H1 (cell line): ENCODE measurements around the gene GABPB1. TPM values are rescaled to one million over a fixed set of nuclear protein-coding genes. Genes with fewer than 3 reads are reported as not detected.

ENCODE experiments used
- CTCF ChIA-PET: fragments of 300-600 bp; sonication (Branson Sonifier 250); formaldehyde crosslinking; loops from one replicate; lab custom pipeline; 2021; ENCODE audit not compliant: partially characterized antibody; lab: Charles Lee
- POLR2A ChIA-PET: fragments of 300-600 bp; sonication (Branson Sonifier 250); formaldehyde crosslinking; loops from one replicate; lab custom pipeline; 2021; ENCODE audit warnings: inconsistent platforms; ENCODE audit not compliant: partially characterized antibody; lab: Charles Lee
- DNase-seq, 2 experiments: peaks; one replicate each; pipeline versions ENCODE4 v3.0.0 to v3.0.0-alpha.2; 2010 to 2022; ENCODE audit warnings: low spot score in 2 of 2, low read depth in 1 of 2, mixed read lengths in 1 of 2
- FAIRE-seq: peaks from 2 replicates; lab custom pipeline; 2011; peaks lifted over from hg19 to GRCh38; lab: Jason Lieb, UNC
- H2AFZ ChIP-seq: 2 replicates; pipeline ENCODE4 v1.8.1; 2012; ENCODE audit warnings: low read length, inconsistent platforms
- H2AK5ac ChIP-seq: 2 replicates; pipeline ENCODE4 v1.6.1; 2013; ENCODE audit warnings: low read depth, low read length
- H2BK120ac ChIP-seq: replicated peaks from 2 replicates; pipeline ENCODE3; 2013; ENCODE audit warnings: low read depth, low read length, inconsistent platforms
- H2BK12ac ChIP-seq: 2 replicates; pipeline ENCODE4 v1.6.1; 2013; ENCODE audit warnings: low read depth, low read length
- H2BK15ac ChIP-seq: 2 replicates; pipeline ENCODE4 v1.6.1; 2013; ENCODE audit warnings: low read length
- H2BK20ac ChIP-seq: 2 replicates; pipeline ENCODE4 v1.6.1; 2013; ENCODE audit warnings: low read length
- H2BK5ac ChIP-seq: 2 replicates; pipeline ENCODE4 v1.6.1; 2013; ENCODE audit warnings: low read depth, low read length
- H3K14ac ChIP-seq: 2 replicates; pipeline ENCODE4 v1.6.1; 2013; ENCODE audit warnings: inconsistent platforms; ENCODE audit not compliant: insufficient read length
- H3K18ac ChIP-seq: 2 replicates; pipeline ENCODE4 v1.6.1; 2013; ENCODE audit warnings: low read length; ENCODE audit errors: extremely low read depth
- H3K23ac ChIP-seq: 2 replicates; pipeline ENCODE4 v1.6.1; 2013; ENCODE audit warnings: inconsistent platforms; ENCODE audit not compliant: insufficient read length
- H3K23me2 ChIP-seq: 2 replicates; pipeline ENCODE4 v1.6.1; 2013; ENCODE audit warnings: low read depth, low read length
- H3K27ac ChIP-seq: 2 replicates; pipeline ENCODE4 v1.6.1; 2011; ENCODE audit warnings: low read depth, low read length, inconsistent platforms
- H3K27me3 ChIP-seq, 4 experiments: replicated peaks in 1 of 4; 1 replicate in 1 of 4; 2 replicates in 3 of 4; pipeline versions ENCODE4 v1.6.1 to v1.8.1; 2011 to 2013; ENCODE audit warnings: low read length in 3 of 4, mild to moderate bottlenecking in 3 of 4, inconsistent platforms in 2 of 4, mixed read lengths in 2 of 4, moderate library complexity in 1 of 4; ENCODE audit not compliant: control insufficient read depth in 3 of 4, insufficient read depth in 3 of 4; ENCODE audit errors: extremely low read depth in 1 of 4
- H3K36me3 ChIP-seq, 4 experiments: 2 replicates each; pipeline versions ENCODE4 v1.6.1 to v1.8.1; 2011 to 2013; ENCODE audit warnings: mild to moderate bottlenecking in 4 of 4, low read length in 3 of 4, moderate library complexity in 2 of 4, control low read depth in 1 of 4, inconsistent platforms in 1 of 4; ENCODE audit not compliant: insufficient read depth in 4 of 4, control insufficient read depth in 2 of 4
- H3K4ac ChIP-seq: replicated peaks from 2 replicates; pipeline ENCODE3; 2013; ENCODE audit warnings: low read length, low read depth, mixed read lengths, inconsistent platforms; ENCODE audit not compliant: insufficient read length
- H3K4me1 ChIP-seq, 4 experiments: replicated peaks in 1 of 4; 1 replicate in 1 of 4; 2 replicates in 3 of 4; pipeline versions ENCODE4 v1.6.1 to v1.8.1; 2011 to 2013; ENCODE audit warnings: low read length in 3 of 4, inconsistent platforms in 2 of 4, mixed read lengths in 1 of 4; ENCODE audit not compliant: insufficient read depth in 4 of 4, control insufficient read depth in 3 of 4
- H3K4me2 ChIP-seq, 2 experiments: 2 replicates each; pipeline versions ENCODE4 v1.6.1 to v1.8.1; 2011 to 2013; ENCODE audit warnings: low read depth in 2 of 2, low read length in 2 of 2, control low read depth in 1 of 2, inconsistent platforms in 1 of 2, mild to moderate bottlenecking in 1 of 2; ENCODE audit not compliant: insufficient read depth in 1 of 2
- H3K4me3 ChIP-seq, 4 experiments: fragments of 200-600, 300-600 bp in 1 of 4; sonication (generic), shearing (Covaris generic), sonication (Bioruptor Twin) in 1 of 4; 2 replicates each; pipeline versions ENCODE4 v1.5.1 to v1.8.1; 2011 to 2016; ENCODE audit warnings: low read length in 4 of 4, low read depth in 3 of 4, control low read depth in 2 of 4, inconsistent platforms in 2 of 4, mild to moderate bottlenecking in 2 of 4, mixed read lengths in 1 of 4, moderate library complexity in 1 of 4; ENCODE audit not compliant: insufficient read depth in 2 of 4; ENCODE audit errors: extremely low read depth in 1 of 4
- H3K56ac ChIP-seq: replicated peaks from 2 replicates; pipeline ENCODE3; 2013; ENCODE audit warnings: low read depth, mild to moderate bottlenecking, mixed read lengths, low read length, inconsistent platforms; ENCODE audit not compliant: insufficient read length
- H3K79me1 ChIP-seq: 2 replicates; pipeline ENCODE4 v1.6.1; 2013; ENCODE audit warnings: low read depth, low read length, control low read depth
- H3K79me2 ChIP-seq, 2 experiments: 2 replicates each; pipeline versions ENCODE4 v1.6.1 to v1.8.1; 2012 to 2013; ENCODE audit warnings: low read length in 2 of 2, mild to moderate bottlenecking in 2 of 2, inconsistent platforms in 1 of 2; ENCODE audit not compliant: insufficient read depth in 2 of 2, control insufficient read depth in 1 of 2
- H3K9ac ChIP-seq, 4 experiments: replicated peaks in 1 of 4; 1 replicate in 1 of 4; 2 replicates in 3 of 4; pipeline versions ENCODE4 v1.6.1 to v1.8.1; 2011 to 2013; ENCODE audit warnings: low read depth in 3 of 4, low read length in 3 of 4, control low read depth in 2 of 4, mild to moderate bottlenecking in 2 of 4, moderate library complexity in 2 of 4, inconsistent platforms in 1 of 4; ENCODE audit errors: extremely low read depth in 1 of 4
- H3K9me3 ChIP-seq, 2 experiments: 2 replicates each; pipeline versions ENCODE4 v1.6.1 to v1.8.1; 2012 to 2013; ENCODE audit warnings: mild to moderate bottlenecking in 2 of 2, moderate library complexity in 2 of 2, control low read depth in 1 of 2, inconsistent platforms in 1 of 2, low read depth in 1 of 2, low read length in 1 of 2, mixed read lengths in 1 of 2; ENCODE audit not compliant: insufficient read depth in 2 of 2
- H4K20me1 ChIP-seq, 2 experiments: replicated peaks in 1 of 2; 2 replicates each; pipeline versions ENCODE3 to v1.8.1; 2011 to 2013; ENCODE audit warnings: inconsistent platforms in 2 of 2, low read length in 2 of 2, mild to moderate bottlenecking in 1 of 2; ENCODE audit not compliant: insufficient read depth in 2 of 2, control insufficient read depth in 1 of 2
- H4K5ac ChIP-seq: 2 replicates; pipeline ENCODE4 v1.6.1; 2013; ENCODE audit warnings: low read length, low read depth, mixed read lengths, inconsistent platforms; ENCODE audit not compliant: insufficient read length
- H4K8ac ChIP-seq: 2 replicates; pipeline ENCODE4 v1.8.0; 2013; ENCODE audit warnings: mild to moderate bottlenecking, moderate library complexity, low read length, inconsistent platforms; ENCODE audit not compliant: insufficient read depth; ENCODE audit errors: extremely low read depth
- H4K91ac ChIP-seq: replicated peaks from 2 replicates; pipeline ENCODE3; 2013; ENCODE audit warnings: low read length, mixed read lengths, inconsistent platforms; ENCODE audit not compliant: insufficient read length
- ASH2L ChIP-seq: fragments of 200-600, 300-600 bp; sonication (generic); IDR thresholded peaks from one replicate; pipeline ENCODE4 v1.7.1; 2017; ENCODE audit warnings: low read length
- CTBP2 ChIP-seq: IDR thresholded peaks from 2 replicates; pipeline ENCODE4 v1.7.0; 2011; ENCODE audit warnings: borderline replicate concordance, mild to moderate bottlenecking, moderate library complexity, mixed read lengths, low read length; ENCODE audit not compliant: insufficient read depth, insufficient read length
- EP300 ChIP-seq, 2 experiments: IDR thresholded peaks; 1 replicate in 1 of 2; 2 replicates in 1 of 2; pipeline ENCODE4 v1.6.1; 2011 to 2012; ENCODE audit warnings: low read depth in 2 of 2, low read length in 2 of 2, mild to moderate bottlenecking in 2 of 2, borderline replicate concordance in 1 of 2, inconsistent platforms in 1 of 2, moderate library complexity in 1 of 2
- SP4 ChIP-seq: IDR thresholded peaks from 2 replicates; pipeline ENCODE4 v1.6.1; 2012; ENCODE audit warnings: low read length, inconsistent platforms
- WGBS, 2 experiments: shearing (Covaris generic) in 1 of 2; methylation state at CpG; one replicate each; pipeline versions ENCODE4 v1.1.6 to v1.1.7; 2013 to 2015; ENCODE audit warnings: low lambda C conversion rate in 2 of 2, mixed read lengths in 2 of 2, inconsistent platforms in 1 of 2, low coverage in 1 of 2, missing lambda C conversion rate in 1 of 2; ENCODE audit not compliant: insufficient replicate concordance in 2 of 2, insufficient coverage in 1 of 2, insufficient read length in 1 of 2; ENCODE audit errors: extremely low coverage in 1 of 2, missing lambda C conversion rate in 1 of 2; 5-methylcytosine and 5-hydroxymethylcytosine counted together
- polyA plus RNA-seq, 7 experiments: library from polyadenylated mRNA; depleted of rRNA in 3 of 7; stranded (reverse) in 5 of 7; unstranded in 2 of 7; fragments of >200 nt in 5 of 7; fragments of 200-250 nt in 2 of 7; gene quantifications; 1 replicate in 5 of 7; 2 replicates in 1 of 7; 4 replicates in 1 of 7; pipeline versions ENCODE4 v1.2.1 to v1.2.3, GENCODE V29; 2011 to 2013; ENCODE audit warnings: missing spikeins in 2 of 7, mixed read lengths in 2 of 7
- total RNA-seq: library from RNA; stranded (reverse); fragmentation: NEBNext Ultra II Directional; extraction: Animal tissue kit (Norgen Biotek cat#: 25700); gene quantifications from 2 replicates; pipeline ENCODE4 v1.2.1, GENCODE V29; 2021
- TF ChIP-seq, protein P1 (sequence below): IDR thresholded peaks from 2 replicates; pipeline ENCODE4 v1.6.1; 2012; ENCODE audit warnings: inconsistent platforms

Gene GABPB1
- total and polyA plus RNA-seq, 2 of the 8 experiments (the other 6 are each of a cell fraction or from before 2014, with no cell fraction given), result 24.5 to 32.3 TPM

DNA sequence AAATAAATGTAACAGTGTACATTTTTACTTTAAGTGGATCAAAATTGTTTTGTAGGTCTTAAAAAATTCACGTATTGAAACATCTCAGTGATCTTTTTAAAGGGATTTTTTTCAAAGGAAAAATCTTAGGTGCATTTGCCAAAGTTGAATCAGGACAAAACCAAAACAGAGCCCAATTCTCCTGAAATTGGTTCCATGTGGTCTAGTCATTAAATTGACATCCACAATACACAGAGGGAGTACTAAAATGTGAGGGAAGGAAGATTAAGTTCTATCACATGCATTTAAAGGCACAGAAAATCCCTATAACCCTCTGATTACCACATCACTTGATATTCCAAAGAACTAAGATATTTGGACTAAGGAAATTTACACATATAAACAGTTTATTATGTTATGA lies 50.2 kb downstream of the GABPB1 start:
- Histone ChIP-seq H2AK5ac (no peak overlapping the region), H3K36me3 (peaks cover 0 to 37% (median 12%) of the 10 kb centered on the region in 4 experiments; a peak in 5 of 8 replicates), H4K5ac (no peak overlapping the region), H2BK12ac (no peak overlapping the region), H3K23ac (no peak overlapping the region), H4K20me1 (no peaks in the 10 kb centered on the region)
- no peak for FAIRE-seq
- TF ChIP-seq, protein P1, sequence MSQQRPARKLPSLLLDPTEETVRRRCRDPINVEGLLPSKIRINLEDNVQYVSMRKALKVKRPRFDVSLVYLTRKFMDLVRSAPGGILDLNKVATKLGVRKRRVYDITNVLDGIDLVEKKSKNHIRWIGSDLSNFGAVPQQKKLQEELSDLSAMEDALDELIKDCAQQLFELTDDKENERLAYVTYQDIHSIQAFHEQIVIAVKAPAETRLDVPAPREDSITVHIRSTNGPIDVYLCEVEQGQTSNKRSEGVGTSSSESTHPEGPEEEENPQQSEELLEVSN, result no peak
- TF ChIP-seq CTBP2 (no peak), EP300 (IDR thresholded peaks at IDR 0.05; ENCODE audit: borderline replicate concordance in 1 of 2, low read depth in 2 of 2, low read length in 2 of 2) (no peak), SP4 (no peak), ASH2L (no peak)
- TF ChIP-seq, all 59 proteins: peak for 0
- Histone ChIP-seq H2BK20ac (no peak overlapping the region), H3K56ac (no peak overlapping the region), H3K4ac (no peak overlapping the region), H3K9ac (no peak overlapping the region), H3K9me3 (peaks cover 7% of the 10 kb centered on the region in 2 experiments), H3K27me3 (no peaks in the 10 kb centered on the region), H2BK5ac (no peak overlapping the region), H3K4me3 (no peak overlapping the region), H3K79me2 (no peaks in the 10 kb centered on the region; a peak in 1 of 4 replicates), H3K23me2 (no peaks in the 10 kb centered on the region), H2BK120ac (no peak overlapping the region), H4K8ac (no peak overlapping the region), H3K4me1 (no peaks in the 10 kb centered on the region), H2BK15ac (no peak overlapping the region), H4K91ac (no peak overlapping the region), H2AFZ (no peak overlapping the region), H3K27ac (no peak overlapping the region), H3K14ac (no peak overlapping the region), H3K79me1 (no peaks in the 10 kb centered on the region), H3K4me2 (no peak overlapping the region), H3K18ac (no peak overlapping the region)
- ChIA-PET POLR2A (no interaction called here), CTCF (interaction anchor here (0.7 kb wide), 1 partner anchor 14 kb away, joined by 3 read pairs; no protein-coding TSS in a partner anchor)
- no peak for DNase-seq
- WGBS, 2 experiments, result 95% methylated on average over 1 of the region's 1 CpG; no CpG with 5 or more reads in 1 of the 2 experiments
